GM18502 (cell line): ENCODE measurements around the gene TRAPPC2L.

Experiments used
- ATAC-seq: cut with Tn5 transposase; IDR thresholded peaks from one replicate; pipeline ENCODE4 v1.9.1; 2021; ENCODE audit warnings: mild to moderate bottlenecking; ENCODE audit not compliant: unreplicated experiment, poor library complexity

The TRAPPC2L gene, protein sequence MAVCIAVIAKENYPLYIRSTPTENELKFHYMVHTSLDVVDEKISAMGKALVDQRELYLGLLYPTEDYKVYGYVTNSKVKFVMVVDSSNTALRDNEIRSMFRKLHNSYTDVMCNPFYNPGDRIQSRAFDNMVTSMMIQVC

DNA sequence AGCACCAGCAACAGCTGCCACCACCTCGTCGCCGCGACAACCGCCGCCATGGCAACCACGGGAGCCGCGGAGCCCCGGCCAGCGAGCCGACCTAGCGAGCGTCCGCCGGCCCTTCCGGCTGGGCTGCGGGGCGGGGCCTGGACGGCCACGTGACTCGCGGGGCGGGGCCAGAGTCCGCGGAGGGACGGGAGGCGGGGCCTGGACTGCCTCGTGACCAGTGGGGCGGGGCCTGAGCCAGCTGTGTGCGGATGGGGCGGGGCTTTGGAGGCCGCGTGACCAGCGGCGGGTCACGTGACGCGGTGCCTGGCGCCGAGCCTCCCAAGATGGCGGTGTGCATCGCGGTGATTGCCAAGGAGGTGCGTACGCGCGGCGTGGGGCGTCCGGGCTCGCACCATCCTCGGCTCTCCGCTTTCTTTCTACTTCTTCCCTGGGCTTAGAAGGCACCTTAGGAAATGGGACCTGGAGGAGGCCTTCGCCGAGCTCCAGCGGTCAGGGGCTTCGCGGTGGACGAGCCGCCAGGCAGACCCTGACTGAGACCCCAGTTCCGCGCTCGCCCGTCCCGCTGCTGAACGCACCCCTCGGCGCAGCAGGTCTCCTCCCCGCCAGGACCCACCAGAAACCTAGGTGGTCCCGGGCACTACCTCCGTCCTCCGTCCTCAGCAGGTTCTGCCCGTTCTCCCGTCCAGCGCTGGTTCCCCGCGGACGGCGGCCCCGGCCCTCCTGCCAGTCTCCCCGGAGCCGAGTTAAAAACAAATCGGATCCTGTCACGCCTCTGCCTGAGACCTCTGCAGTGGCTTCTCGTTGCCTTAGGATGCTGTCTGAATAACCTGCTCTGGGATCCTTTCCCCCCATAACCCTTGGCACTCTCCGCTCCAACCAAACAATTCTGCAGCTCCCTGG is at the start of gene TRAPPC2L, which contains the start of gene GALNS:
TSS of gene TRAPPC2L (plus strand) at position 300 of the 900 bp plus-strand sequence. CDS start at position 324, 24 bp downstream.
TSS of gene GALNS (minus strand) at position 120 of the 900 bp plus-strand sequence. CDS start at position 50, 70 bp downstream.
- peak; percentile 79 for ATAC-seq

DNA sequence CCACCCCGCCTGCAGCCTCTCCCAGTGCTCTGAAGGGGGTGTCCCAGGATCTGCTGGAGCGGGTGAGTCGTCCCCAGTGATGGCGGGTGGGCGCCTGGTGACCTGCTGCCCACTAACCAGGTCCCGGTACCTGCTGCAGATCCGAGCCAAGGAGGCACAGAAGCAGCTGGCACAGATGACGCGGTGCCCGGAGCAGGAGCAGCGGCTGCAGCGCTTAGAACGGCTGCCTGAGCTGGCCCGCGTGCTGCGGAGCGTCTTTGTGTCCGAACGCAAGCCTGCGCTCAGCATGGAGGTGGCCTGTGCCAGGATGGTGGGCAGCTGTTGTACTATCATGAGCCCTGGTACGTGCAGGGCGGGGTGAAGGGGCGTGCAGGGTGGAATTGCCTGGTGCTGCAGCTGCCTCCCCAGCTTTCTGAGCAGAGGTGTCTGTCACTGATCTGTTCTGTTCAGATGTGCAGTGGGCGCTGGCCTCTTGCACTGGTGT is 49.7 kb upstream of the TRAPPC2L start:
- no peak for ATAC-seq

DNA sequence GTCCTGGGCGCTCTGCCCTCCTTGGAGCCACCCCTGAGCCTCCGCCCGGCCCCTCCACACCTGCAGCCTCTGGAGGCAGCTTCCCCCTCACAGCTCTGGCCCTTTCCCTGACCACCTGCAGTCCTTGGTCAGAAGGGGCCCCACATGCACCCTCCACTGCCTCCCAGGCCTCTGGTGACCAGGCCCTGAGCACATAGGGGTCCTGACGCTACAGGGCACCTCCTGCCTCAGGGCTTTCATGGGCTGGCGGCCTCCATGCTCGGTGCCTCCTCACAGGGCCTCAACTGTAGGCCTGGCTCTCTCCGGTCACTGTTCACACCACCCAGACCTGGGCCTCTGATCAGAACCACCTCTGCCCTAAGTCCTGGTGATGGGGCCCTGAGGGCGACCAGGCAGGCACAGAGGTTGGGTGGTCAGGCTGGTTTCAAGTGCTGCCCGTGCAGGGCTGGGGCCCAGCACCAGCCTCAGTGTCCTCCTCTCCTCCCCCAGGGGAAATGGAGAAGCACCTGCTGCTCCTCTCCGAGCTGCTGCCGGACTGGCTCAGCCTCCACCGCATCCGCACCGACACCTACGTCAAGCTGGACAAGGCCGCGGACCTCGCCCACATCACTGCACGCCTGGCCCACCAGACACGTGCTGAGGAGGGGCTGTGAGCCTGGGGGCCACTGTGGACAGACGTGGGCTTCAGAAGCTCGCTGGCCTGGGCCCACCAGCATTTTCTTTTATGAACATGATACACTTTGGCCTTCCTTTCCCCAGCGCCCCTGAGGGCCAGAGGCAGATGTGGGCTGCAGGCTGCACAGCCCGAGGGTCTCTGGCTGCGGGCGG is 49.1 kb upstream of the TRAPPC2L start:
- no peak for ATAC-seq

DNA sequence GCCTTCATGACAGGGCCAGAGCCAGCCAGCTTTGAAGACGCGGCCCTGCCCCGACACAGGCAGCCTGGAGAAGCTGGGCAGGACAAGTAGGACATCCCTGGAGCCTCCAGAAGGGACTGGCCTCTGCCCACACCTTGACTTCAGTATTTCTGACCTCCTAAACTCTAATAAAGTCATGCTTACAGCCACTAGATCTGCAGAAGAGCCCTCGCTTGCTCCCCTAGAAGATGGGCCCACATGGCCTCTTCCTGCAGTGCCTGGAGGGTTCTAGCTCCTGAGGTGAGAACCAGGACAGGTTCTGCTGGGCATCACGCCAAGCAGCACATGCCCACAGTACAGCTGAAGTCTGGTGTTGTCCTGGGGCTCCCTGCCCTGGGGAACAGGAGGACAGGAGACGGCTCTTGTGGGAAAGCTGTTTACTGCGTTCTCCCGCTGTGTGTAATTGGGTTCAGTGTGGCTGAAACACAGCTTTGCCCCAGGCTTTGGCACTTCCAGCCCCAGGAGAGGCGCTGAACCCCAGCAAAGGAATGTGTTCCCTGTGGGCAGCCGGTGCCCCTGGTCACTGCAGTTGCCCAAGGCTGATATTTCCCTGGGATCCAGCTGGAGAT is 47.8 kb upstream of the TRAPPC2L start:
- ATAC-seq, result no peak

DNA sequence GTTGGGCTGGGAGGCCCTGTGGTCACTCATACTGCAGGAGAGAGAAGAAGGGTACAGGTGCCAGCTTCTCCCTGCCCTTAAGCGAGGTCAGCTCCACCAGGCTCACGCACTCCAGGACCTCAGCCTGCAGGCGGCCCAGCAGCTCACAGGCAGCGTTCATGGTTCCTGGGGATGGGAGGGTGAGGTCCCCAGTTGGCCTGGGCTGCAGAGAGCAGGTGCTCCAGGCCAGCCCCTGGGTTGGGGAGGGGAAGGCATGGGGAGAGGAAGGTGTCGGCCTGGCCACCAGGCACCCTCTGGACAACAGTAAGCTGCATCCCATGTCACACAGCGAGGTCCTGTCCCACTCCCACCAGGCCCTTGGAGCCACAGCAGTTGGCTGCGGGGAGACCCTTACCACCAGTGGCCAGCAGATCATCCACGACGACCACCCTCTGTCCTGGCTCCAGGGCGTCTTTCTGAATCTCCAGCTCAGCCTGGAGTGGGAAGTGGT is 47.2 kb upstream of the TRAPPC2L start:
- ATAC-seq, result no peak

DNA sequence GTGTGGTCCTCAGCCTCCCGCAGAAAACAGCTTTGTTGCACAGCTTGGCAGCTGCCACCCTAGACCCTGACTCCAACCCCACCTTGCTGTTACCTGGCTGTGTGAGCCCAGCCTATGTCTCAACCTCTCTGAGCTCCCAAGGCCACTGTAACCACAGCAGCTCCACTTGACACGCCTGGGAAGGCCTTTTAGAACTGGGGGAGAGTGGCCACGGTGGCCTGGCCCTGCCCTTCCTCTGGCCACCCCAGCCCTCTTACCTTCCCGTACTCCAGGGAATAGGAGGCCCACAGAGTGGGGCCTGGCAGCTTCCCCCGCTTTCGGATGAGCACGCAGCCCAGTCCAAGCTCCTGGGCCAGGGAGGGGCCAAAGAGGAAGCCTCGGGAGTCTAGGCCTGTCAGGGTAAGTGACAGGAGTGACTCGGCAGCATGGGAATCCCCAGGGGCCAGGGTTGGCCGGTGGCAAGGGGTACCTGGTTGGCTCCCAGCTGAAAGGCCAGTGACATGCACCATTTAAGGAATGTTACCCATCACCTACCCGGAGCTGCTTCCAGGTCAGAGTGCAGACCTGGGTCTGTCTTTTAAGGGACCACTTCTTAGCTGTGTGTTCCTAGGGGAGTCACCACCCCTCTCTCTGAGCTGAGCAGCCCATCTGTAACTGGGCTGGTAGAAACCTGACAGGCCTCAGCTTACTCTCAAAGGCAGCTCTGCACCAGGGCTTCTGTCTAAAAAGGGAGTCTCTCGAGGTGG is 46.6 kb upstream of the TRAPPC2L start:
- ATAC-seq, result no peak

DNA sequence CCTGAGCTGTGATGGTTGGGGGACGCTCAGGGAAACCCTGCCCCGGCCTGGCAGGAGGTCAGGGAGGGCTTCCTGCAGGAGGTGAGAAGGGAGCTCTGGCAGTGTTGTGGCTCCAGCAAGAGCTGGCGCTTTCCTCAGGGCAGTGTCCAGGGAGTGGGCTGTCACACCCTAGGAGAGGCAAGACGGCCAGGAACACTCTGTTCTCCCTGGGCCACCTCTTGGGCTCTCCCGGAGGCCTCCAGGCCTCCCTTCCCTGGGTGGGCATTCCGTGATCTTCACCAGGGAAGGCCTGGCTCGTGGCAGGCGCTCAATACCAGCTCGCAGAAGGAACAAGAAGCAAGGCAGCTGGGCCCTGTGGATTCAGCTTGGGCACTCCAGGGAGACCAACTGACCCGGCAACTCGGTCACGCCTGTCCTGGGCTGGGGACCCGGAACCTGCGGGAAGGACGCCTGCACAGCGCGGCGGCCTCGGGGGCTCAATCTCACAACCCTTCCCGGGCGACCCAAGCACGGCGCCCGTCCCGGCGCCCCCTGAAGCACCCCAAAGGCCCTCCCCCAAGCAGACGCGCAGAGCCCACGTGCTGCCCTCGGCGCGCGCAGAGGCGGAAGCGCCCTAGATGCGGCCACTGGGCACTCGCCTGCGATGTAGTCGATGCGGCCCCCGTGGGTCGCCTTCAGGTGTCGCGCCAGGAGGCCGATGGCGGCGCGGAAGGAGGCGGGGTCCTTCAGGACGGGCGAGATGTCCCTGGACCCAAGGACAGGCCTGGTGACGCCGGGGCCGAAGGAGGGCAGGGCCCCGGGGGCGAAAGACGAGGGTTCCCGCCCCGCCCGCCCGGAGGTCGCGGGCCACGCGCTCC is 45.8 kb upstream of the TRAPPC2L start:
- peak; percentile 49 for ATAC-seq

DNA sequence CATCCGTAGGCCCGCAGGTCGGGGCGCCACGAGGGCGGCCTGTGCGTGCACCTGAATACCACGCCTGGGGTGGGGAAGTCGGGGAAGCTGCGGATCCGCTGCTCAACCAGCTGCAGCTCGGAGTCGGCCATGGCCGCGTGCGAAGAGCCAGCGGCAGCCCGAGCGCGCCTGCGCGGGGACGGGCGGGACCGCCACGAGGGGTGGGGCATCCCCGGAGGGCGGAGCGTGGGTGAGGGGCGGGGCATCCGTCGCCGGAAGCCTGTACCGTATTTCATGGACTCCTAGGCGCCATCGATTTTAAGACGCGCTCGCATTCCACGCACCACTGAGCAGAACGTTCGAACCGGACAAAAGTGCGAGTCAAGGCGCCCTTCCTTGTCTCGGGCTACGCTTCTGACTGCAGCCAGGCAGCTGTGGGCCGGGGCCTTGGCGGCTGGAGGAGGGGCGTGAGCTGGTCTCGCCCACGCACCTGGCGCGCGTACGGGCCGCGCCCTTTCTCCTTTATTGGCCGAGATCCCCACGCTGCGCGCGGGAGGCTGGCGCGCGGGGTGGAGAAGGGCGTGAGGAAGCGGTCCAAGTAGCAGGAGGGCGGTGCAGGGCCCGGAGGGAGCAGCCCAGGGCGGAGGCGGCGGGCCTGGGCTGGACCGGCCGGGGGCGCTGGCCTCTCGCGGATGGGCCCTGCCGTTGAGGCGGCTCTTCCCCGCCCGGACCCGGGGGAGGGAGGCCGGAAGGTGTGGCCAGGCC is 45.0 kb upstream of the TRAPPC2L start, which contains the start of gene APRT:
TSS of gene APRT (minus strand) at position 160 of the 744 bp plus-strand sequence. CDS start at position 131, 29 bp downstream.
- ATAC-seq, result peak; percentile 70

DNA sequence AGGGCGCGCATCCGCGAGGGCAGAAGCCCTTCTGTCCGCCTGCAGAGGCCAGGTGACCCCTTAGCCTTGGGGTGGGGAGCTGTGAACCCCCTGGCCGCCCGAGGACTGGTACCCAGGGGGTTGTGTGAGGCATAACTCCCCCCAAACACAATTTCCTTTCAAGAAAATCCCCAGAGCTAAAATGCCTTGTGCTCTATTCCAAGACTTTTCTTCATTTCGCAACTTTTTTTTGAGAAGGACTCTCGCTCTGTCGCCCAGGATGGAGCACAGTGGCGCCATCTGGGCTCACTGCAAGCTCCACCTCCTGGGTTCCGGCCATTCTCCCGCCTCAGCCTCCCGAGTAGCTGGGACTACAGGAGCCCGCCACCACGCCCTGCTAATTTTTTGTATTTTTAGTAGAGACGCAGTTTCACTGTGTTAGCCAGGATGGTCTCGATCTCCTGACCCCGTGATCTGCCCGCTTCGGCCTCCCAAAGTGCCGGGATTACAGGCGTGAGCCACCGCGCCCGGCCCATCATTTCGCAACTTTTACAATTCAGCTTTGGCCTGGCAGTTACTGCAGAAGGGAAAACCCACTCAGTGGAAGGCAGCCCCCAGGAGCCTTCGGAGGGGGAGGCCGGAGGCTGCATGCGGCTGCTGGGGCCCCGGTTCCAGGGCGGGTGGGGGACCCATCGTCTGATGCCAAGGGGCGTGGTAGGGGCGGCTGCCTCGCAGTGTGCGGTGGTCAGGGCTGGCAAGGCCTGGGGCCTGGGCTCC is 44.2 kb upstream of the TRAPPC2L start:
- no peak for ATAC-seq

DNA sequence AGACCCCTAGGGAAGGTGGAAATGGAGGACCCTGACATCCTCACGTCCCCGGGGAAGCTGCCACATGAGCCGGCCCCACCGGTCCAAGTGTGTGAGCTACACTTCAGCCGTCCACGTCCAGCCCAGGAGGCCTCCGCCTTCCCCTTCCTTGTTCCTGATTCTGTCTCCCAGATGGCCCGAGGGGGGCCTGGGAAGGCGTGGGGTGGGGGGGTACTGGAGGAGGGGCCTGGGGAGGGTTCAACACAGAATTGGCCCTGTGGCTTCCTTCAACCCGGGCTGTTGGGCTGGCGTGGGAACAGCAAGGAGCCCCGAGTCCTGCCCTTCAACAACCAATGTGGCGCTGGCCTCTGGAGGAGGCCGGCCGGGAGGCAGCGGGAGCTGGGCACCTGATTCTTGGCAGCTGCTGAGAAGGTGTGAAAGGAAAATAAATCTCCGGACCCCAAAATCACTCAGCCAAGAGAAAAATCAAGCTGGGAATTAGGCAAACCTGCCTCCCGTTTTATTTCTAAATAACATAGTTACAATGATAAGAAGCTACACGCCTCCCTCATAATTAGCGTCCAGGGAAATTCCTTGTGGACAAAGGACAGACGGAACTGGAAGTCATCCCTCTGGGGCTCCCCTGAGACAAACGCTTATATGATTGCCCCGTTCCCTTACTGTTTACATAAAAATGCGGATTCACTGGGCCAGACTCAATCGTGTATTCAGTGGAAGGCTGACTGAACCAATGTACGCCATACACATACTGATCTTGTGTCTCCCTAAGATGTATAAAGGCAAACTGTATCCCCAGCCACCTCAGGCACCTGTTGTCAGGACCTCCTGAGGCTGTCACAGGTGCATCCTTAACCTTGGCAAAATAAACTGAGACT is 43.4 kb upstream of the TRAPPC2L start:
- no peak for ATAC-seq

DNA sequence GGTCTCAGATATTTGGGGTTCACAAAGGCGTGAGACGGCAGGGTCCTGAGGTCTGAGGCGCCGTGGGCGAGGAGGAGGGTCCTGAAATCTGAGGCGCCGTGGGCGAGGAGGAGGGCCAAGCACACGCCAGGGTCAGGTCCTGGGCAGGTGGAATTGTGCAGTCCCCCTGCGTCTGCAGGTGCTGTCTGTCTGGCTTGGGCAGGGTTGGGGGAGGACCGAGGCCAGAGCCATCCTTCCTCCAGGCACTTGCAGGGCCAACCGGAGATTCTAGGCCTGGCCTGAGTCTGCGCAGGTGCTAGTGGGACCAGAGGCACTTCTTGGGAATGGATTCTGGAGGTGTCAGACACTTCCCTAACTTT is 42.8 kb upstream of the TRAPPC2L start:
- no peak for ATAC-seq

DNA sequence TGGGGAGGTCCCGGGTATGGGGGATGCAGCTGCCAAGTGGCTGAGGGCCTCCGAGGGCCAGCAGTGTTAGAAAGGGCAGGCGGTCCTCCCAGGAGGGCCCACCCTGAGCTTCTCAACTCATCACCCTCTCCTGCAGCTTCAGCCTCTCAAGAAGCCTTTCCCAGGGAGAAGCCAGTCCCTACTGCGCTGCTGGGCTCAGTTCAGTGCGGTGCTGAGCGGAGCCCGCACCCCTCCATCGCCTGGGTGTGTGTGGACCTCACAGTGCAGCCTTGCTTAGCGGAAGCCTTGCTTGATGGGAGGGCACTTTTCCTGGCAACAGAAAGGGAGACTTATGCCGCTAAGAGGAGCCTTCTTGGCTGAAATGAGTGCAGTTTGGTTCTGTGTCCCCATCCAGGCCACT is 41.7 kb upstream of the TRAPPC2L start:
- ATAC-seq, result no peak

DNA sequence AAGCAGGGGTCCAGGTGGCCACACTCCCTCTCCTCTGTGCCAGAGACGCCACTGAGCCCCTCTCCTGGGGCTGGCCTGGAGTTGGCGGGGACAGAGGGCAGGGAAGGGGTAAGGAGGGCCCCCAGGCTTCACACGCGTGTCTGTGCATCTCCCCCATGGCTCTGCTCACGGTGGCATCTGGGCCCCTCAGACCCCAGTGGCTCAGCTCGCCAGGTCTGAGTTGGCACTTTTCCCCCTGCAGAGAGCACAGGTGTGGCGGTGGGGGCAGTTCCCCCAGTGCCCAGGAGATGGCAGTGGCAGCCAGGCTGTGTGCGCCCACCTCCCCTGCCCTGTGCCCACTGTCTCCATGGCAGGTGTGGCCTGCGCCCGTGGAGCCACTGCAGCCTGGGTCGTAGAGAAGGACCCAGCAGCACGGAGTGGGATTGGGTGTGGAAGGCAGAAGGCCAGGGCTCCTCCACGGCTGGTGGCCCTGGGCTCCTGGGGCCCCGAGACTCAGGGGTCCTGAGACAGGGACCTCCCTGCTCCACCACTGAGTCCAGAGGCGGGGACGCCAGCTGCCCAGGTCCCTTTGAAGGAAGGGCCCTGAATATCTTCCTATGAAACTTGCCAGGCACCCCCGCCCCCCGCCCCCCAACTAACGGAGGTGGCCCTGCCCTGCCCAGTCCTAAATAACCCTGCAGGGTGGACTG is 40.9 kb upstream of the TRAPPC2L start:
- ATAC-seq, result no peak

DNA sequence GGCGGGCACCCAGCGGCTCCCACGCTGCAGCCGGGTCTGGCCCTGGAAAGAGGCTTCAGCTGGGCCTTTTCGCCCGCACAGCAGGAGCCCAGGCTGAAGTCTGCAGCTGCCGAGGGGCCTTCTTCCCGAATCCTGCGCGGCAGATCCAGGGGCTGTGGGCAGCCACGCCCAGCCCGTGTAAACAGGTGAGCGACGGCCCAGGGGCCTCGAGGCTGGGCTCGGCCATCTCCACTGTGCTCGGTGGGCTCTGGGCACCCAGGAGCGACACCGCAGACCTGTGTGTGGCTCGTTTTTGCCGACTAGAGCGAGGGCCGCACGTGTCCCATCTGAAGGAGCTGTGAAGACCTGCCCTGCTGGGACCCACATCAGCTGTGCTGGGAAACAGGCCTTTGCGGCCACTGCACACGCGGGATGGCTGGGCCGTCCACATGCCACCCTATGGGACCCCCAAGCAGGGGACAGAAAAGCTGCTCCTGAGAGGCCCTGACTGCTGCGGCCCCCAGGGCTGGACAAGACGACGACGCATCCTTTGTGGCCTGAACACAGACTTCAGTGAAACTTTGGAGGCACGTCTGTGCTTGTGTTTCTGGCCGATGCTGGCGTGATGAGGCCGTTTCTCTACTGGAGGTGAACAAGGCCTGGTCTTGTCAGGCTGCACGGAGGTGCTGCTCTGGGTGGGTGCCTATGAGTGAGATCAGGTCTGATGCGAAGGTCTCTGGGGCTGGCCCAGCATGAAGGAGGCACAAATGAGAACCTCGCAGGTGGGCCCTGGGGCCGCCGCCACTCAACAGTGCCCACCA is 40.0 kb upstream of the TRAPPC2L start:
- no peak for ATAC-seq
